HepG2 (cell line): ENCODE data around the gene DUS1L. TPM values are rescaled to one million over a fixed set of nuclear protein-coding genes. Genes with fewer than 3 reads are reported as not detected.

Experiments
- ATRX ChIP-seq: sonication (generic); formaldehyde crosslinking; IDR thresholded peaks from 2 replicates; pipeline ENCODE4 v1.4.0; 2020; ENCODE audit warnings: missing genetic modification reagents, borderline replicate concordance
- BRD4 ChIP-seq: sonication (generic); formaldehyde crosslinking; IDR thresholded peaks from 2 replicates; pipeline ENCODE4 v1.4.0; 2020; ENCODE audit warnings: missing genetic modification reagents
- FOXA1 ChIP-seq, 2 experiments: fragments of 450-650 bp in 1 of 2; sonication (generic) in 1 of 2; formaldehyde crosslinking in 1 of 2; IDR thresholded peaks; 2 replicates each; pipeline versions ENCODE4 v1.4.0 to v1.6.1; 2016 to 2020; ENCODE audit warnings: missing genetic modification reagents in 1 of 2
- HMG20A ChIP-seq: IDR thresholded peaks from 2 replicates; pipeline ENCODE4 v1.6.1; 2016; ENCODE audit warnings: borderline replicate concordance
- MEF2D ChIP-seq: sonication (generic); formaldehyde crosslinking; IDR thresholded peaks from 2 replicates; pipeline ENCODE4 v1.5.1; 2020; ENCODE audit warnings: mild to moderate bottlenecking, missing genetic modification reagents
- PRMT3 ChIP-seq: sonication (generic); formaldehyde crosslinking; IDR thresholded peaks from 2 replicates; pipeline ENCODE4 v1.8.1; 2022; ENCODE audit warnings: low read depth, mild to moderate bottlenecking, moderate library complexity, missing genetic modification reagents, borderline replicate concordance
- SMAD3 ChIP-seq: sonication (generic); formaldehyde crosslinking; IDR thresholded peaks from 2 replicates; pipeline ENCODE4 v1.4.0; 2020; ENCODE audit warnings: missing genetic modification reagents
- ZKSCAN8 ChIP-seq: IDR thresholded peaks from 2 replicates; pipeline ENCODE4 v1.6.1; 2016; ENCODE audit warnings: borderline replicate concordance, missing genetic modification reagents, missing compliant biosample characterization
- ZNF251 ChIP-seq: sonication (generic); formaldehyde crosslinking; IDR thresholded peaks from 2 replicates; pipeline ENCODE4 v1.9.0; 2021; ENCODE audit warnings: mild to moderate bottlenecking, missing genetic modification reagents
- ZNF296 ChIP-seq: sonication (generic); formaldehyde crosslinking; conservative IDR thresholded peaks from 2 replicates; pipeline ENCODE4 v1.5.0; 2020; ENCODE audit warnings: mild to moderate bottlenecking, missing genetic modification reagents
- ZNF792 ChIP-seq: IDR thresholded peaks from 2 replicates; pipeline ENCODE4 v1.6.1; 2016
- ZNF891 ChIP-seq: sonication (generic); formaldehyde crosslinking; IDR thresholded peaks from 2 replicates; pipeline ENCODE4 v1.5.0; 2020; ENCODE audit warnings: mild to moderate bottlenecking, missing genetic modification reagents
- polyA plus RNA-seq, 8 experiments: library from polyadenylated mRNA; depleted of rRNA in 3 of 8; stranded (reverse) in 7 of 8; unstranded in 1 of 8; fragments of >200 nt; fragmentation: Illumina TruSeq in 4 of 8; extraction: Trizol in 4 of 8; gene quantifications; 2 replicates each; pipeline versions ENCODE4 v1.2.1 to v1.2.3, GENCODE V29; 2011 to 2016; ENCODE audit warnings: low read depth in 4 of 8, missing spikeins in 1 of 8, mixed read lengths in 1 of 8; ENCODE audit not compliant: insufficient read depth in 1 of 8
- total RNA-seq, 5 experiments: library from RNA; depleted of rRNA; stranded (reverse); fragments of >200 nt; fragmentation: Illumina TruSeq; extraction: Trizol; gene quantifications; 2 replicates each; pipeline ENCODE4 v1.2.3, GENCODE V29; 2016; ENCODE audit warnings: low read depth in 1 of 5
- TF ChIP-seq, protein P1 (sequence below): sonication (generic); formaldehyde crosslinking; IDR thresholded peaks from 2 replicates; pipeline ENCODE4 v1.4.0; 2020; ENCODE audit warnings: missing genetic modification reagents, borderline replicate concordance
- TF ChIP-seq, protein P2 (sequence below): sonication (generic); formaldehyde crosslinking; IDR thresholded peaks from 2 replicates; pipeline ENCODE4 v1.5.1; 2020; ENCODE audit warnings: mild to moderate bottlenecking, missing genetic modification reagents, moderate library complexity
- TF ChIP-seq, protein P3 (sequence below): sonication (generic); formaldehyde crosslinking; IDR thresholded peaks from 2 replicates; pipeline ENCODE4 v1.4.0; 2020; ENCODE audit warnings: missing genetic modification reagents

DUS1L gene
- total and polyA plus RNA-seq, 2 of the 13 experiments (the other 11 are each of a cell fraction or from before 2014, with no cell fraction given) = 81.0 to 109 TPM

DNA sequence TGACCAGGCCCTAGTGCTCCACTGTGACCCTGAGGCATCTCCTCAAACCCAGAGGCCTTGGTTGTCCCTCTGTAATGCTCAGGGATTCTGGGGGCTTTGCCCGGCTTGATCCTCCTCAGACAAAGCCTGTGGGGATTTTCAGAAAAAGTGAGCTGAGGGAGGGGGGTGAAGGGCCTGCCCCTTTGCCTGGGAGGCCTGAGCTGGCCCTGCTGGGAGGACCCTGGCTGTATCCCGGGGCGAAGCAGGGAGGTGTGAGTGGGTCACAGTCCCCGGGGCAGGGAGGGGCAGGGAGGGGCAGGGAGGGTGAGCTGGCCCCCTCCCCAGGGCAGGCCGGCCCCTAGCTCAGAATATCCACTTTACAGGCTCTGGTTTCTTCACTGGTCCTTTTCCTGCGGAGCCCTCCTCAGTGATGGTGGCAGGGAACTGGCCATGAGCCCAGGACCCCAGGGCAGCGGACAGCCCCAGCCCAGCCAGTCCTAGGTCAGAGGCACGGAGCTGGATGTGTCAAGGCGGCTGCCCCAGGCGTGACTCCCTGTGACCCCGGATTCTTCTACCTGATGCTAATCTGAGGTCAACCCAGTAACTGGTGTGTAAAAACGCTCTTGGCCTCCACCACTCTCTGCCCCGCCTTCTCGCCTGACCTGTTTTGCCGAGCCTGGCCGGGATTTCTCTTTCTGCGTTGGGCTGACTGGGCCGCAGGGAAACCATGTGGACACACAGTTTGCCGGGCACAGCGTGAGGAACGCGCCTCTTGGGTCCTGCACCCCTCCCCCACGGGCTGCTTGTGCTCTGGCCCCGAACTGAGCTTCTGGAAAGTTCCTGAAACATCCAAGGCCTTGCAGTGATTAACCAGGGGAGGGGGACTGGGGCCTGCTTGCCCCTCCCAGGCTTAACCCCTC, 38.2 kb upstream of the DUS1L start (continued):
- TF ChIP-seq, protein P1, sequence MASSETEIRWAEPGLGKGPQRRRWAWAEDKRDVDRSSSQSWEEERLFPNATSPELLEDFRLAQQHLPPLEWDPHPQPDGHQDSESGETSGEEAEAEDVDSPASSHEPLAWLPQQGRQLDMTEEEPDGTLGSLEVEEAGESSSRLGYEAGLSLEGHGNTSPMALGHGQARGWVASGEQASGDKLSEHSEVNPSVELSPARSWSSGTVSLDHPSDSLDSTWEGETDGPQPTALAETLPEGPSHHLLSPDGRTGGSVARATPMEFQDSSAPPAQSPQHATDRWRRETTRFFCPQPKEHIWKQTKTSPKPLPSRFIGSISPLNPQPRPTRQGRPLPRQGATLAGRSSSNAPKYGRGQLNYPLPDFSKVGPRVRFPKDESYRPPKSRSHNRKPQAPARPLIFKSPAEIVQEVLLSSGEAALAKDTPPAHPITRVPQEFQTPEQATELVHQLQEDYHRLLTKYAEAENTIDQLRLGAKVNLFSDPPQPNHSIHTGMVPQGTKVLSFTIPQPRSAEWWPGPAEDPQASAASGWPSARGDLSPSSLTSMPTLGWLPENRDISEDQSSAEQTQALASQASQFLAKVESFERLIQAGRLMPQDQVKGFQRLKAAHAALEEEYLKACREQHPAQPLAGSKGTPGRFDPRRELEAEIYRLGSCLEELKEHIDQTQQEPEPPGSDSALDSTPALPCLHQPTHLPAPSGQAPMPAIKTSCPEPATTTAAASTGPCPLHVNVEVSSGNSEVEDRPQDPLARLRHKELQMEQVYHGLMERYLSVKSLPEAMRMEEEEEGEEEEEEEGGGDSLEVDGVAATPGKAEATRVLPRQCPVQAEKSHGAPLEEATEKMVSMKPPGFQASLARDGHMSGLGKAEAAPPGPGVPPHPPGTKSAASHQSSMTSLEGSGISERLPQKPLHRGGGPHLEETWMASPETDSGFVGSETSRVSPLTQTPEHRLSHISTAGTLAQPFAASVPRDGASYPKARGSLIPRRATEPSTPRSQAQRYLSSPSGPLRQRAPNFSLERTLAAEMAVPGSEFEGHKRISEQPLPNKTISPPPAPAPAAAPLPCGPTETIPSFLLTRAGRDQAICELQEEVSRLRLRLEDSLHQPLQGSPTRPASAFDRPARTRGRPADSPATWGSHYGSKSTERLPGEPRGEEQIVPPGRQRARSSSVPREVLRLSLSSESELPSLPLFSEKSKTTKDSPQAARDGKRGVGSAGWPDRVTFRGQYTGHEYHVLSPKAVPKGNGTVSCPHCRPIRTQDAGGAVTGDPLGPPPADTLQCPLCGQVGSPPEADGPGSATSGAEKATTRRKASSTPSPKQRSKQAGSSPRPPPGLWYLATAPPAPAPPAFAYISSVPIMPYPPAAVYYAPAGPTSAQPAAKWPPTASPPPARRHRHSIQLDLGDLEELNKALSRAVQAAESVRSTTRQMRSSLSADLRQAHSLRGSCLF (CRISPR knock-in tag) = no peak
- TF ChIP-seq MEF2D (CRISPR knock-in tag) (peak; percentile 66; the same call in 1 of the 2 replicates), ZNF792 (CRISPR knock-in tag) (peak; percentile 81), FOXA1 (IDR thresholded peaks at IDR 0.05) (no peak), FOXA1 (CRISPR knock-in tag; IDR thresholded peaks at IDR 0.05) (peak; percentile 57), ATRX (CRISPR knock-in tag) (no peak), ZNF296 (peak; percentile 93; the same call in 1 of the 2 replicates), HMG20A (CRISPR knock-in tag) (peak; percentile 84), SMAD3 (CRISPR knock-in tag) (peak; percentile 82), ZNF251 (CRISPR knock-in tag) (no peak), ZNF891 (peak; percentile 93), BRD4 (CRISPR knock-in tag) (peak; percentile 90), ZKSCAN8 (CRISPR knock-in tag) (no peak; the same call in 1 of the 2 replicates), PRMT3 (CRISPR knock-in tag) (no peak)
- TF ChIP-seq, protein P2, sequence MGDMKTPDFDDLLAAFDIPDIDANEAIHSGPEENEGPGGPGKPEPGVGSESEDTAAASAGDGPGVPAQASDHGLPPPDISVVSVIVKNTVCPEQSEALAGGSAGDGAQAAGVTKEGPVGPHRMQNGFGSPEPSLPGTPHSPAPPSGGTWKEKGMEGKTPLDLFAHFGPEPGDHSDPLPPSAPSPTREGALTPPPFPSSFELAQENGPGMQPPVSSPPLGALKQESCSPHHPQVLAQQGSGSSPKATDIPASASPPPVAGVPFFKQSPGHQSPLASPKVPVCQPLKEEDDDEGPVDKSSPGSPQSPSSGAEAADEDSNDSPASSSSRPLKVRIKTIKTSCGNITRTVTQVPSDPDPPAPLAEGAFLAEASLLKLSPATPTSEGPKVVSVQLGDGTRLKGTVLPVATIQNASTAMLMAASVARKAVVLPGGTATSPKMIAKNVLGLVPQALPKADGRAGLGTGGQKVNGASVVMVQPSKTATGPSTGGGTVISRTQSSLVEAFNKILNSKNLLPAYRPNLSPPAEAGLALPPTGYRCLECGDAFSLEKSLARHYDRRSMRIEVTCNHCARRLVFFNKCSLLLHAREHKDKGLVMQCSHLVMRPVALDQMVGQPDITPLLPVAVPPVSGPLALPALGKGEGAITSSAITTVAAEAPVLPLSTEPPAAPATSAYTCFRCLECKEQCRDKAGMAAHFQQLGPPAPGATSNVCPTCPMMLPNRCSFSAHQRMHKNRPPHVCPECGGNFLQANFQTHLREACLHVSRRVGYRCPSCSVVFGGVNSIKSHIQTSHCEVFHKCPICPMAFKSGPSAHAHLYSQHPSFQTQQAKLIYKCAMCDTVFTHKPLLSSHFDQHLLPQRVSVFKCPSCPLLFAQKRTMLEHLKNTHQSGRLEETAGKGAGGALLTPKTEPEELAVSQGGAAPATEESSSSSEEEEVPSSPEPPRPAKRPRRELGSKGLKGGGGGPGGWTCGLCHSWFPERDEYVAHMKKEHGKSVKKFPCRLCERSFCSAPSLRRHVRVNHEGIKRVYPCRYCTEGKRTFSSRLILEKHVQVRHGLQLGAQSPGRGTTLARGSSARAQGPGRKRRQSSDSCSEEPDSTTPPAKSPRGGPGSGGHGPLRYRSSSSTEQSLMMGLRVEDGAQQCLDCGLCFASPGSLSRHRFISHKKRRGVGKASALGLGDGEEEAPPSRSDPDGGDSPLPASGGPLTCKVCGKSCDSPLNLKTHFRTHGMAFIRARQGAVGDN (CRISPR knock-in tag) = peak; percentile 99
- TF ChIP-seq, protein P3, sequence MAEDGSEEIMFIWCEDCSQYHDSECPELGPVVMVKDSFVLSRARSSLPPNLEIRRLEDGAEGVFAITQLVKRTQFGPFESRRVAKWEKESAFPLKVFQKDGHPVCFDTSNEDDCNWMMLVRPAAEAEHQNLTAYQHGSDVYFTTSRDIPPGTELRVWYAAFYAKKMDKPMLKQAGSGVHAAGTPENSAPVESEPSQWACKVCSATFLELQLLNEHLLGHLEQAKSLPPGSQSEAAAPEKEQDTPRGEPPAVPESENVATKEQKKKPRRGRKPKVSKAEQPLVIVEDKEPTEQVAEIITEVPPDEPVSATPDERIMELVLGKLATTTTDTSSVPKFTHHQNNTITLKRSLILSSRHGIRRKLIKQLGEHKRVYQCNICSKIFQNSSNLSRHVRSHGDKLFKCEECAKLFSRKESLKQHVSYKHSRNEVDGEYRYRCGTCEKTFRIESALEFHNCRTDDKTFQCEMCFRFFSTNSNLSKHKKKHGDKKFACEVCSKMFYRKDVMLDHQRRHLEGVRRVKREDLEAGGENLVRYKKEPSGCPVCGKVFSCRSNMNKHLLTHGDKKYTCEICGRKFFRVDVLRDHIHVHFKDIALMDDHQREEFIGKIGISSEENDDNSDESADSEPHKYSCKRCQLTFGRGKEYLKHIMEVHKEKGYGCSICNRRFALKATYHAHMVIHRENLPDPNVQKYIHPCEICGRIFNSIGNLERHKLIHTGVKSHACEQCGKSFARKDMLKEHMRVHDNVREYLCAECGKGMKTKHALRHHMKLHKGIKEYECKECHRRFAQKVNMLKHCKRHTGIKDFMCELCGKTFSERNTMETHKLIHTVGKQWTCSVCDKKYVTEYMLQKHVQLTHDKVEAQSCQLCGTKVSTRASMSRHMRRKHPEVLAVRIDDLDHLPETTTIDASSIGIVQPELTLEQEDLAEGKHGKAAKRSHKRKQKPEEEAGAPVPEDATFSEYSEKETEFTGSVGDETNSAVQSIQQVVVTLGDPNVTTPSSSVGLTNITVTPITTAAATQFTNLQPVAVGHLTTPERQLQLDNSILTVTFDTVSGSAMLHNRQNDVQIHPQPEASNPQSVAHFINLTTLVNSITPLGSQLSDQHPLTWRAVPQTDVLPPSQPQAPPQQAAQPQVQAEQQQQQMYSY (CRISPR knock-in tag) = peak; percentile 54
